Thoracic aorta (tissue), 2 donors: ENCODE results near the gene PARP6. TPM values are rescaled to one million over a fixed set of nuclear protein-coding genes. Genes with fewer than 3 reads are reported as not detected.

Experiments used
- ATAC-seq: fragments of 150-250 bp; one replicate; pipeline ENCODE4 v1.8.0; 2017; ENCODE audit warnings: low read depth; ENCODE audit not compliant: insufficient number of reproducible peaks, low FRiP score
- DNase-seq: peaks from one replicate; pipeline ENCODE4 v3.0.0-alpha.2; 2020; ENCODE audit warnings: low spot score
- H3K27ac ChIP-seq, 2 donors: fragments of 200-600 bp; sonication (generic); 1 replicate in 1 of 2; 2 replicates in 1 of 2; pipeline ENCODE4 v1.5.1; 2016; ENCODE audit warnings: mild to moderate bottlenecking in 2 of 2, moderate library complexity in 2 of 2
- H3K27me3 ChIP-seq: fragments of 200-600 bp; sonication (generic); replicated peaks from 2 replicates; pipeline ENCODE4 v1.6.0; 2016; ENCODE audit warnings: mild to moderate bottlenecking; ENCODE audit not compliant: insufficient read depth
- H3K36me3 ChIP-seq: fragments of 200-600 bp; sonication (generic); one replicate; pipeline ENCODE4 v1.5.1; 2016
- H3K4me1 ChIP-seq, 2 donors: fragments of 200-600 bp; sonication (generic); 1 replicate in 1 of 2; 2 replicates in 1 of 2; pipeline versions ENCODE4 v1.5.1 to v1.6.0; 2016; ENCODE audit warnings: low read depth in 2 of 2, mild to moderate bottlenecking in 1 of 2; ENCODE audit not compliant: control insufficient read depth in 1 of 2
- H3K4me3 ChIP-seq: fragments of 200-600 bp; sonication (generic); 2 replicates; pipeline ENCODE4 v1.5.1; 2016; ENCODE audit warnings: mild to moderate bottlenecking
- H3K9me3 ChIP-seq: fragments of 200-600 bp; sonication (generic); 2 replicates; pipeline ENCODE4 v1.5.1; 2016
- total RNA-seq, 2 donors: library from RNA; depleted of rRNA; stranded (reverse); fragments of >200 nt; gene quantifications; one replicate each; pipeline versions ENCODE4 v1.1.0 to v1.2.3, GENCODE V29; 2016
- TF ChIP-seq, protein P1 (sequence below): fragments of 200-600 bp; sonication (generic); IDR thresholded peaks from one replicate; pipeline ENCODE4 v1.5.1; 2019; ENCODE audit warnings: antibody characterized with exemption

The PARP6 gene, protein sequence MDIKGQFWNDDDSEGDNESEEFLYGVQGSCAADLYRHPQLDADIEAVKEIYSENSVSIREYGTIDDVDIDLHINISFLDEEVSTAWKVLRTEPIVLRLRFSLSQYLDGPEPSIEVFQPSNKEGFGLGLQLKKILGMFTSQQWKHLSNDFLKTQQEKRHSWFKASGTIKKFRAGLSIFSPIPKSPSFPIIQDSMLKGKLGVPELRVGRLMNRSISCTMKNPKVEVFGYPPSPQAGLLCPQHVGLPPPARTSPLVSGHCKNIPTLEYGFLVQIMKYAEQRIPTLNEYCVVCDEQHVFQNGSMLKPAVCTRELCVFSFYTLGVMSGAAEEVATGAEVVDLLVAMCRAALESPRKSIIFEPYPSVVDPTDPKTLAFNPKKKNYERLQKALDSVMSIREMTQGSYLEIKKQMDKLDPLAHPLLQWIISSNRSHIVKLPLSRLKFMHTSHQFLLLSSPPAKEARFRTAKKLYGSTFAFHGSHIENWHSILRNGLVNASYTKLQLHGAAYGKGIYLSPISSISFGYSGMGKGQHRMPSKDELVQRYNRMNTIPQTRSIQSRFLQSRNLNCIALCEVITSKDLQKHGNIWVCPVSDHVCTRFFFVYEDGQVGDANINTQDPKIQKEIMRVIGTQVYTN
- total RNA-seq = 10 to 100 TPM; 44.0 to 49.9 TPM

DNA sequence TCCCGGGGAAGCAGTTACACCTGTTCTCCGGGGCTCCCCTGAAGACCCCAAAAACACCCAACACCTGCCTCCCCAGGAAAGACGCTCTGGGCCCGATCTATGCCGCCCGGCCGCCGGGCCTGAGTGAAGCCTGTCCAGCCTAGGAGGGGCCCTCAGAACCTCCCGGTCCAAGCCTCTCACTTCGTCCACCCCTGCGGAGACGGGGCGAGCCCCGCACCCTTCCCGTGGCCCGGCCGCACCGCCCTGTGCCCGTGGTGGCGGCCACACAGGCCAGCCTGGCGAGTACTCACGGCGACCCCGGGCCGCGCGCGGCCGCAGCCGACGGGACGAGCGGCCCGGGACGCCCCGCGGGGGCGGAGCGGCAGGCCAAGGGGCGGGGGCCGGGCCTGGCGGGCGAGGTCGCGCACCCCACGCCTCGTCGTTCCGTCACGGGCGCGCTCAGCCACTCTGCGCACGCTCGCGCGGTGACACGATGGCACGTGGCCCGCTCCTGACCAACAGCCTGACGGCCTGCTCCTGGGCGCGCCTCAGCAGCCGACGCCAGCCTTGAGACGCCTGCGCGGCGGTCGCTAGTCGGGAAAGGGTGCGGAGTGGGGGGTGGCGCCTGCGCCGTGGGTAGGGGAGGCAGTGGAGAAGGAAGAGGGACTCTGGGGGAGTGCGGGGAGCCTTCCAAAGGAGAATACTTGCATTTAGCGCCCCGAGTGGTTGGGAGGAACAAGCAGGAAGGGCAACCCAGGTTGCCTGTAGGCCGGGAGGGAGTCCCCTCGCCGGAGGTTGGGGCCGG lies at the start of gene PARP6:
PARP6 (minus strand) TSS at position 342 of the 784 bp plus-strand sequence. CDS start 5,077 bp downstream, outside the sequence.
- peak; percentile 96 for ATAC-seq

DNA sequence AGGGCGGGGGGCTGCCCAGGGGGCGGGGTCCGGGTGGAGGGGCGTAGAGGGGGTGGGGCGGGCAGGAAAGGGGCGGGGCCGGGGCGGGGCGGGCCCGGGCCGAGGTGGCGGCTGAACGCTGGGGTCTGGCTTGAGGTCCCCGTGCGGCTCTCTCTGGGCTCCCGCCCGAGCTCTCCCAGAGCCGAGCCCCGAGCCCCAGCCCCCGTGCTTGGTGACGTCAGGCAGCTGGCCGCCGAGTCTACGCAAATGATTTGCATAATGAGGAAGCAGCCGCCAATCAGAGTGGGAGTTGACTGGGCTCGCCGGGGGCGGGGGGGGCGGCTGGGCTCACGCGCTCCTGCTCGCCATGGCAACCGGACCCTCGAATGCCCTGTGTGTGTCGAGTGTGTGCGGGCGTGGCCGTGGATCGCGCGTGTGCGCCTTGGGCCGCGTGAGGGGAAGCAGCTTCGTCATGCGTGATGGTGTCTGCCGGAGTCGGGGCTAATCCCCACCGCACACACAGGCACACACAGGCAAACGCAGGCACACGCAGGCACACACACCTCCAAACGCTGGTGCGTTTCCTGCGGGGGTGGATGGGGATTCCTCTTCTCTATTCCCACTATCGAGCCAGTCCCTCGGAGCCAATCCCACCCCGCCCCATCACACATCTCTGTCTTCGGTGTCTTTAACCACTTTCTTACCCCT lies 47.8 kb upstream of the PARP6 start, which contains the start of gene CELF6:
CELF6 (minus strand) TSS at position 173 of the 687 bp plus-strand sequence. CDS start 283 bp downstream, outside the sequence.
- no peaks in the 10 kb centered on the region for H3K9me3 ChIP-seq
- H3K4me3 ChIP-seq = peak within 1 kb of the TSS; percentile 70
- DNase-seq = peak; percentile 38
- peaks cover 4% of the 10 kb centered on the region for H3K36me3 ChIP-seq
- H3K4me1 ChIP-seq = peaks cover 4 to 7% of the 10 kb centered on the region in 2 donors
- TF ChIP-seq, protein P1, sequence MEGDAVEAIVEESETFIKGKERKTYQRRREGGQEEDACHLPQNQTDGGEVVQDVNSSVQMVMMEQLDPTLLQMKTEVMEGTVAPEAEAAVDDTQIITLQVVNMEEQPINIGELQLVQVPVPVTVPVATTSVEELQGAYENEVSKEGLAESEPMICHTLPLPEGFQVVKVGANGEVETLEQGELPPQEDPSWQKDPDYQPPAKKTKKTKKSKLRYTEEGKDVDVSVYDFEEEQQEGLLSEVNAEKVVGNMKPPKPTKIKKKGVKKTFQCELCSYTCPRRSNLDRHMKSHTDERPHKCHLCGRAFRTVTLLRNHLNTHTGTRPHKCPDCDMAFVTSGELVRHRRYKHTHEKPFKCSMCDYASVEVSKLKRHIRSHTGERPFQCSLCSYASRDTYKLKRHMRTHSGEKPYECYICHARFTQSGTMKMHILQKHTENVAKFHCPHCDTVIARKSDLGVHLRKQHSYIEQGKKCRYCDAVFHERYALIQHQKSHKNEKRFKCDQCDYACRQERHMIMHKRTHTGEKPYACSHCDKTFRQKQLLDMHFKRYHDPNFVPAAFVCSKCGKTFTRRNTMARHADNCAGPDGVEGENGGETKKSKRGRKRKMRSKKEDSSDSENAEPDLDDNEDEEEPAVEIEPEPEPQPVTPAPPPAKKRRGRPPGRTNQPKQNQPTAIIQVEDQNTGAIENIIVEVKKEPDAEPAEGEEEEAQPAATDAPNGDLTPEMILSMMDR = no peak
- H3K27me3 ChIP-seq = no peaks in the 10 kb centered on the region
- peak; percentile 33 for ATAC-seq
- H3K27ac ChIP-seq = no peak within 1 kb of the TSS

More for the DNA sequence above, at the start of gene PARP6:
- H3K4me3 ChIP-seq = peak within 1 kb of the TSS; percentile 92
- H3K27ac ChIP-seq = peak within 1 kb of the TSS; percentile 82 to 86
- peak; percentile 94 for DNase-seq
- peaks cover 13% of the 10 kb centered on the region for H3K36me3 ChIP-seq
- H3K9me3 ChIP-seq = no peaks in the 10 kb centered on the region
- no peaks in the 10 kb centered on the region for H3K27me3 ChIP-seq
- TF ChIP-seq, protein P1 = peak; percentile 70
- H3K4me1 ChIP-seq = peaks cover 15 to 23% of the 10 kb centered on the region in 2 donors

DNA sequence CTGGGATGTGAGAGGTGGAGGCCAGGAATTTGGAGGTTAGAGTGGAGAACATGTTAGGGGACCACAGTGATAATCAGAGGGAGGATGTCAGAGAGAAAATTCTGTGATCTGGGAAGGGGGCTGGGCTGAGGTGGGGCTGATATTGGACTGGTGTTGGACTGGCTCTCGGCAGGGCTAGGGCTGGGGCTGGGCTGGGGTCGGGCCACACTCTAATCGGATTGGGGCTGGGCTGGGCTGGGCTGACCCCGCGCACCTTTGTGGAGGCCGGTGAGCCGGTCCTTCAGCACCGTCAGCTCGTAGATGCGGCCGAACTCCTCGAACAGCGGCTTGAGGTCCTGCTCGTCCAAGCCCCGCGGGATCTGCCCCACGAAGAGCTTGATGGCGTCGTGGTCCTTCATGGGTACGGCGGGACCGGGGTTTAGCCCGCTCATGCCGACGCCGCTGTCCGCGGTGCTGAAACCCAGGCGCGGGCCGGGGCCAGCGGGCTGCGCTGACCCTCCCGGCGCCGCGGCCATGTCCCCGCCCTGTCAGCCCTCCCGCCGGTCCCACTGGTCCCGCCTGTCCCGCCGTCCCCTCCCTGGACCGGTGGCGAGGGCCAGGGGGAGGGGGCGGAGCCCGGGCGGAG lies 47.1 kb upstream of the PARP6 start:
- no peaks in the 10 kb centered on the region for H3K9me3 ChIP-seq
- TF ChIP-seq, protein P1 = no peak
- DNase-seq (no peak), ATAC-seq (peak; percentile 50)
- H3K36me3 ChIP-seq = peaks cover under 1% of the 10 kb centered on the region
- no peaks in the 10 kb centered on the region for H3K27me3 ChIP-seq
- no peak overlapping the region for H3K27ac ChIP-seq
- peaks cover 4 to 7% of the 10 kb centered on the region in 2 donors for H3K4me1 ChIP-seq
- H3K4me3 ChIP-seq = peak overlapping the region; percentile 70

DNA sequence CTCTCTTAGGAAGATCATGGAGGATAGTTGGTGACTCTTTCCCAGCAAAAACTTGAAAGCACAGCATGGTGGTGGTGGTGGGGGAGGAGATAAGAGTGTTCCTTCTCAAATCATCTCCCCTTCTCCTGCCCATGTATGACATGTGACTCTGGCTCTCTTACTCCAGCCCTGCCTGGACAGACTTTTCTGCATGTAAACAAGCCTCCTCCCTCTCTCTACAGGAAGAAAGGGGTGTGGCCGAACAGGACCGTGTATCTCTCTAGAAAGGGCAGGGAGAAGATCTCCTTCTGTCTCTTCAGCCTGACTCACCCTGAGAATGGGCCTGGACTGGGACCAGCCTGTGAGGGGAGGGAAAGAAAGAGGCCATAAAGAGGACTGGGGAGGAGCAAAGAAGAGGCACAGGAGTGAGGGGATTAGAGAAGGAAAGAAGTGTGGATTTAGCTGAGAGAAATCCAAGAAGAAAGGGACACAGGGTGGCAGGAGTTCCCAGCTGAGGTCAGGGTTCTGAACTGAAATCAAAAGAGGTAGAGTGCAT lies 46.1 kb upstream of the PARP6 start:
- H3K9me3 ChIP-seq = no peaks in the 10 kb centered on the region
- H3K27ac ChIP-seq = no peak overlapping the region
- TF ChIP-seq, protein P1 = no peak
- DNase-seq (no peak), ATAC-seq (no peak)
- H3K4me3 ChIP-seq = no peak overlapping the region
- H3K4me1 ChIP-seq = peaks cover 4 to 7% of the 10 kb centered on the region in 2 donors
- no peaks in the 10 kb centered on the region for H3K36me3 ChIP-seq
- no peaks in the 10 kb centered on the region for H3K27me3 ChIP-seq
